HUES64 (cell line): ENCODE data around the gene ABTB1.

Experiments
- H3K27ac ChIP-seq: 2 replicates; pipeline ENCODE4 v1.7.0; 2013; ENCODE audit warnings: low read depth, low read length, inconsistent platforms
- H3K27me3 ChIP-seq: 2 replicates; pipeline ENCODE4 v1.6.1; 2013; ENCODE audit warnings: mild to moderate bottlenecking, low read length; ENCODE audit not compliant: insufficient read depth
- H3K36me3 ChIP-seq: 2 replicates; pipeline ENCODE4 v1.6.1; 2013; ENCODE audit warnings: mild to moderate bottlenecking, low read length; ENCODE audit not compliant: insufficient read depth
- H3K4me1 ChIP-seq: 2 replicates; pipeline ENCODE4 v1.6.1; 2013; ENCODE audit warnings: mild to moderate bottlenecking, low read length, moderate library complexity; ENCODE audit not compliant: insufficient read depth
- H3K4me3 ChIP-seq: 2 replicates; pipeline ENCODE4 v1.5.1; 2013; ENCODE audit warnings: mild to moderate bottlenecking, low read length, moderate library complexity
- H3K9ac ChIP-seq: 2 replicates; pipeline ENCODE4 v1.6.1; 2013; ENCODE audit warnings: mild to moderate bottlenecking, low read depth, low read length
- H3K9me3 ChIP-seq: 2 replicates; pipeline ENCODE4 v1.6.1; 2013; ENCODE audit warnings: low read depth, low read length; ENCODE audit not compliant: insufficient read depth
- WGBS: fragments of 150-250, 120-280 bp; methylation state at CpG from one replicate; pipeline ENCODE4 v1.1.7; 2013; ENCODE audit warnings: missing lambda C conversion rate; 5-methylcytosine and 5-hydroxymethylcytosine counted together

The ABTB1 gene

GRCh38 chr3:127665165-127665564 lies 7.6 kb upstream of the ABTB1 start:
- H3K4me3 ChIP-seq = no peak overlapping the region
- no peaks in the 10 kb centered on the region for H3K27me3 ChIP-seq
- H3K9ac ChIP-seq = no peak overlapping the region
- H3K4me1 ChIP-seq = no peaks in the 10 kb centered on the region
- 92% methylated on average over 2 of the region's 2 CpGs for WGBS
- no peaks in the 10 kb centered on the region for H3K9me3 ChIP-seq
- H3K27ac ChIP-seq = no peak overlapping the region
- peaks cover 13% of the 10 kb centered on the region; the same call in 1 of the 2 replicates for H3K36me3 ChIP-seq

- 88% methylated on average over 3 of the region's 3 CpGs for WGBS
- Histone ChIP-seq H3K9me3 (no peaks in the 10 kb centered on the region), H3K27me3 (no peaks in the 10 kb centered on the region), H3K4me3 (no peak overlapping the region), H3K36me3 (peaks cover 13% of the 10 kb centered on the region; the same call in 1 of the 2 replicates), H3K27ac (no peak overlapping the region), H3K9ac (no peak overlapping the region), H3K4me1 (no peaks in the 10 kb centered on the region)
Measured at GRCh38 chr3:127665586-127665985, 7.2 kb upstream of the ABTB1 start.

- Histone ChIP-seq H3K9me3 (no peaks in the 10 kb centered on the region), H3K9ac (no peak overlapping the region), H3K4me1 (no peaks in the 10 kb centered on the region), H3K4me3 (no peak overlapping the region), H3K36me3 (peaks cover 9% of the 10 kb centered on the region; the same call in 1 of the 2 replicates), H3K27me3 (peaks cover 2% of the 10 kb centered on the region; the same call in 1 of the 2 replicates), H3K27ac (no peak overlapping the region)
- WGBS = 87% methylated on average over 2 of the region's 2 CpGs
Measured at GRCh38 chr3:127666676-127667075, 6.1 kb upstream of the ABTB1 start.

- Histone ChIP-seq H3K36me3 (peaks cover 9% of the 10 kb centered on the region; the same call in 1 of the 2 replicates), H3K9me3 (no peaks in the 10 kb centered on the region), H3K4me3 (no peak overlapping the region), H3K27me3 (peaks cover 7% of the 10 kb centered on the region; the same call in 1 of the 2 replicates), H3K27ac (no peak overlapping the region), H3K9ac (no peak overlapping the region), H3K4me1 (no peaks in the 10 kb centered on the region)
- WGBS = 86% methylated on average over 6 of the region's 6 CpGs
Measured at GRCh38 chr3:127667119-127667681, 5.6 kb upstream of the ABTB1 start.

GRCh38 chr3:127668906-127669305 lies 3.8 kb upstream of the ABTB1 start:
- Histone ChIP-seq H3K27me3 (peaks cover 13% of the 10 kb centered on the region; the same call in 1 of the 2 replicates), H3K27ac (no peak overlapping the region), H3K4me3 (no peak overlapping the region), H3K9me3 (no peaks in the 10 kb centered on the region), H3K9ac (no peak overlapping the region), H3K4me1 (no peaks in the 10 kb centered on the region; the same call in 1 of the 2 replicates), H3K36me3 (peaks cover 9% of the 10 kb centered on the region; the same call in 1 of the 2 replicates)
- WGBS = 94% methylated on average over 7 of the region's 7 CpGs

GRCh38 chr3:127669541-127670228 lies 3.1 kb upstream of the ABTB1 start:
- 92% methylated on average over 14 of the region's 14 CpGs for WGBS
- no peak overlapping the region for H3K27ac ChIP-seq
- no peaks in the 10 kb centered on the region for H3K9me3 ChIP-seq
- H3K9ac ChIP-seq = no peak overlapping the region
- H3K27me3 ChIP-seq = peaks cover 16% of the 10 kb centered on the region; the same call in 1 of the 2 replicates
- no peak overlapping the region for H3K4me3 ChIP-seq
- H3K4me1 ChIP-seq = no peaks in the 10 kb centered on the region; the same call in 1 of the 2 replicates
- H3K36me3 ChIP-seq = peaks cover 9% of the 10 kb centered on the region; the same call in 1 of the 2 replicates

GRCh38 chr3:127670229-127670559 lies 2.6 kb upstream of the ABTB1 start:
- no peak overlapping the region for H3K4me3 ChIP-seq
- peaks cover 9% of the 10 kb centered on the region; the same call in 1 of the 2 replicates for H3K36me3 ChIP-seq
- 94% methylated on average over 7 of the region's 7 CpGs for WGBS
- no peaks in the 10 kb centered on the region; the same call in 1 of the 2 replicates for H3K4me1 ChIP-seq
- no peak overlapping the region for H3K27ac ChIP-seq
- no peaks in the 10 kb centered on the region for H3K9me3 ChIP-seq
- H3K27me3 ChIP-seq = peaks cover 16% of the 10 kb centered on the region; the same call in 1 of the 2 replicates
- no peak overlapping the region for H3K9ac ChIP-seq

GRCh38 chr3:127670761-127671522 lies 1.8 kb upstream of the ABTB1 start:
- Histone ChIP-seq H3K27me3 (peaks cover 16% of the 10 kb centered on the region; the same call in 1 of the 2 replicates), H3K4me3 (no peak overlapping the region), H3K27ac (no peak overlapping the region), H3K4me1 (no peaks in the 10 kb centered on the region; the same call in 1 of the 2 replicates), H3K36me3 (peaks cover 3% of the 10 kb centered on the region; the same call in 1 of the 2 replicates), H3K9ac (no peak overlapping the region), H3K9me3 (no peaks in the 10 kb centered on the region)
- WGBS = 93% methylated on average over 20 of the region's 20 CpGs

- Histone ChIP-seq H3K9ac (peak overlapping the region; percentile 86), H3K27me3 (peaks cover 16% of the 10 kb centered on the region; the same call in 1 of the 2 replicates), H3K36me3 (no peaks in the 10 kb centered on the region), H3K9me3 (no peaks in the 10 kb centered on the region), H3K4me1 (no peaks in the 10 kb centered on the region; the same call in 1 of the 2 replicates), H3K27ac (peak overlapping the region; percentile 35; the same call in 1 of the 2 replicates), H3K4me3 (peak overlapping the region; percentile 71)
- 34% methylated on average over 44 of the region's 44 CpGs for WGBS
Measured at GRCh38 chr3:127671523-127672428, 976 bp upstream of the ABTB1 start.
